GM19372 (cell line): ENCODE data around the gene SLC27A2.
A peak's percentile ranks its signal among the peaks of the same experiment; 100 is the strongest.

Source experiments
- ATAC-seq: cut with Tn5 transposase; IDR thresholded peaks from one replicate; pipeline ENCODE4 v1.9.1; 2021; ENCODE audit warnings: mild to moderate bottlenecking, low read depth, moderate library complexity; ENCODE audit not compliant: unreplicated experiment

The SLC27A2 gene

GRCh38 chr15:50233192-50233736, 51.3 kb downstream of the SLC27A2 start:
- ATAC-seq: no peak

- no peak for ATAC-seq
Observed at GRCh38 chr15:50234764-50235163, 52.8 kb downstream of the SLC27A2 start.

- no peak for ATAC-seq
Observed at GRCh38 chr15:50235794-50236193, 53.8 kb downstream of the SLC27A2 start.

- ATAC-seq: no peak
Observed at GRCh38 chr15:50236433-50236832, 54.4 kb downstream of the SLC27A2 start.

GRCh38 chr15:50238255-50238654, 56.3 kb downstream of the SLC27A2 start:
- ATAC-seq: no peak

- no peak for ATAC-seq
Observed at GRCh38 chr15:50241684-50242450, 59.9 kb downstream of the SLC27A2 start.

- no peak for ATAC-seq
Observed at GRCh38 chr15:50244153-50244552, 62.2 kb downstream of the SLC27A2 start.

GRCh38 chr15:50244959-50245624, 63.1 kb downstream of the SLC27A2 start:
- no peak for ATAC-seq

- ATAC-seq: no peak
Observed at GRCh38 chr15:50246631-50247030, 64.6 kb downstream of the SLC27A2 start.

- ATAC-seq: peak; percentile 96
Observed at GRCh38 chr15:50247819-50248655, 66.0 kb downstream of the SLC27A2 start.

GRCh38 chr15:50248994-50249582, 67.1 kb downstream of the SLC27A2 start:
- ATAC-seq: no peak

GRCh38 chr15:50249704-50250103, 67.7 kb downstream of the SLC27A2 start:
- no peak for ATAC-seq

- ATAC-seq: no peak
Observed at GRCh38 chr15:50250760-50251394, 68.9 kb downstream of the SLC27A2 start.

- no peak for ATAC-seq
Observed at GRCh38 chr15:50251638-50252182, 69.7 kb downstream of the SLC27A2 start.

- no peak for ATAC-seq
Observed at GRCh38 chr15:50252556-50252955, 70.6 kb downstream of the SLC27A2 start.

GRCh38 chr15:50256188-50257041, 74.4 kb downstream of the SLC27A2 start:
- ATAC-seq: no peak

GRCh38 chr15:50257332-50257731, 75.3 kb downstream of the SLC27A2 start:
- no peak for ATAC-seq

- ATAC-seq: no peak
Observed at GRCh38 chr15:50257924-50258323, 75.9 kb downstream of the SLC27A2 start.

GRCh38 chr15:50259276-50259675, 77.3 kb downstream of the SLC27A2 start:
- no peak for ATAC-seq
